ENCODE measurements around the gene TNFRSF8.
A peak's percentile ranks its signal among the peaks of the same experiment; 100 is the strongest.
"Not testable (repeated sequence)": the region's sequence is repeated elsewhere in the genome, so short reads cannot be mapped to it uniquely, and the experiment has no call there.

TNFRSF8 gene

GRCh38 chr1:12039164-12039525, 24.0 kb upstream of the TNFRSF8 start:
- DNase-seq: no peak

- not testable (repeated sequence) for DNase-seq
These were observed 23.2 kb upstream of the TNFRSF8 start for GRCh38 chr1:12039824-12040456.

- DNase-seq: peak; percentile 9
These were observed 22.5 kb upstream of the TNFRSF8 start for GRCh38 chr1:12040457-12041051.

- peak; percentile 31 for DNase-seq
These were observed 18.8 kb upstream of the TNFRSF8 start for GRCh38 chr1:12044187-12044877.

GRCh38 chr1:12046749-12047119, 16.4 kb upstream of the TNFRSF8 start:
- no peak for DNase-seq

GRCh38 chr1:12047120-12047876, 15.8 kb upstream of the TNFRSF8 start:
- peak; percentile 71 for DNase-seq

GRCh38 chr1:12048372-12048771, 14.7 kb upstream of the TNFRSF8 start:
- no peak for DNase-seq

GRCh38 chr1:12049616-12050015, 13.5 kb upstream of the TNFRSF8 start:
- DNase-seq: no peak

GRCh38 chr1:12051361-12051760, 11.7 kb upstream of the TNFRSF8 start:
- no peak for DNase-seq

- peak; percentile 43 for DNase-seq
These were observed 11.0 kb upstream of the TNFRSF8 start for GRCh38 chr1:12052008-12052573.

GRCh38 chr1:12052997-12053686, 10.0 kb upstream of the TNFRSF8 start:
- no peak for DNase-seq

GRCh38 chr1:12053752-12054548, 9.2 kb upstream of the TNFRSF8 start:
- no peak for DNase-seq

- DNase-seq: no peak
These were observed 7.8 kb upstream of the TNFRSF8 start for GRCh38 chr1:12055259-12055658.

- peak; percentile 27 for DNase-seq
These were observed 6.7 kb upstream of the TNFRSF8 start for GRCh38 chr1:12056331-12056841.

GRCh38 chr1:12057382-12057781, 5.7 kb upstream of the TNFRSF8 start:
- no peak for DNase-seq

- DNase-seq: no peak
These were observed 5.0 kb upstream of the TNFRSF8 start for GRCh38 chr1:12057940-12058687.

GRCh38 chr1:12059226-12059625, 3.9 kb upstream of the TNFRSF8 start:
- DNase-seq: no peak

GRCh38 chr1:12059722-12060464, 3.2 kb upstream of the TNFRSF8 start:
- DNase-seq: peak; percentile 31

- no peak for DNase-seq
These were observed 2.6 kb upstream of the TNFRSF8 start for GRCh38 chr1:12060500-12060899.
